Measurements from ENCODE around the gene TAGLN2.

Gene TAGLN2

GRCh38 chr1:159940006-159940620 is 14.8 kb upstream of the TAGLN2 start:
- no peak overlapping the region for H3K4me3 ChIP-seq (ENCODE audit: control insufficient read depth, low read depth, low read length)
- DNase-seq (ENCODE audit: low read depth): no peak
- no peak for TF ChIP-seq CTCF (conservative IDR thresholded peaks at IDR 0.05; ENCODE audit: control insufficient read depth, insufficient read depth, low read depth, low read length)

GRCh38 chr1:159939678-159940002 is 14.3 kb upstream of the TAGLN2 start:
- H3K4me3 ChIP-seq (ENCODE audit: control insufficient read depth, low read depth, low read length): no peak overlapping the region
- TF ChIP-seq CTCF (conservative IDR thresholded peaks at IDR 0.05; ENCODE audit: control insufficient read depth, insufficient read depth, low read depth, low read length): no peak
- no peak for DNase-seq (ENCODE audit: low read depth)

GRCh38 chr1:159938905-159939677 is 13.8 kb upstream of the TAGLN2 start:
- no peak for DNase-seq (ENCODE audit: low read depth)
- TF ChIP-seq CTCF (conservative IDR thresholded peaks at IDR 0.05; ENCODE audit: control insufficient read depth, insufficient read depth, low read depth, low read length): no peak
- no peak overlapping the region for H3K4me3 ChIP-seq (ENCODE audit: control insufficient read depth, low read depth, low read length)

GRCh38 chr1:159938211-159938852 is 13.0 kb upstream of the TAGLN2 start:
- no peak for DNase-seq (ENCODE audit: low read depth)
- no peak for TF ChIP-seq CTCF (conservative IDR thresholded peaks at IDR 0.05; ENCODE audit: control insufficient read depth, insufficient read depth, low read depth, low read length)
- H3K4me3 ChIP-seq (ENCODE audit: control insufficient read depth, low read depth, low read length): no peak overlapping the region

GRCh38 chr1:159937054-159937750 is 11.9 kb upstream of the TAGLN2 start:
- no peak overlapping the region for H3K4me3 ChIP-seq (ENCODE audit: control insufficient read depth, low read depth, low read length)
- DNase-seq (ENCODE audit: low read depth): no peak
- no peak for TF ChIP-seq CTCF (conservative IDR thresholded peaks at IDR 0.05; ENCODE audit: control insufficient read depth, insufficient read depth, low read depth, low read length)

GRCh38 chr1:159936273-159936904 is 11.1 kb upstream of the TAGLN2 start:
- DNase-seq (ENCODE audit: low read depth): peak; percentile 56
- peak; percentile 97 for TF ChIP-seq CTCF (conservative IDR thresholded peaks at IDR 0.05; ENCODE audit: control insufficient read depth, insufficient read depth, low read depth, low read length)
- no peak overlapping the region for H3K4me3 ChIP-seq (ENCODE audit: control insufficient read depth, low read depth, low read length)

Measured in fibroblast of mammary gland (primary cell).